ENCODE measurements around the gene GRPEL2.

GRPEL2 gene

GRCh38 chr5:149304195-149305078 lies 40.9 kb upstream of the GRPEL2 start:
- Histone ChIP-seq H3K27me3 (ENCODE audit: control insufficient read depth, insufficient read depth, low read length) (no peaks in the 10 kb centered on the region), H3K4me1 (ENCODE audit: control insufficient read depth, insufficient read depth, low read length) (no peaks in the 10 kb centered on the region), H3K36me3 (ENCODE audit: insufficient read depth, low read length) (peaks cover 5% of the 10 kb centered on the region), H3K9ac (ENCODE audit: low read depth, low read length) (no peak overlapping the region), H3K4me3 (ENCODE audit: low read length) (no peak overlapping the region), H3K9me3 (replicated peaks; ENCODE audit: low read length) (no peaks in the 10 kb centered on the region), H3K4me2 (ENCODE audit: low read length) (no peak overlapping the region)

- Histone ChIP-seq H3K9ac (ENCODE audit: low read depth, low read length) (no peak overlapping the region), H3K4me1 (ENCODE audit: control insufficient read depth, insufficient read depth, low read length) (peaks cover 7% of the 10 kb centered on the region), H3K4me2 (ENCODE audit: low read length) (no peak overlapping the region), H3K4me3 (ENCODE audit: low read length) (no peak overlapping the region), H3K36me3 (ENCODE audit: insufficient read depth, low read length) (peaks cover 3% of the 10 kb centered on the region), H3K27me3 (ENCODE audit: control insufficient read depth, insufficient read depth, low read length) (no peaks in the 10 kb centered on the region), H3K9me3 (replicated peaks; ENCODE audit: low read length) (no peaks in the 10 kb centered on the region)
Observed at GRCh38 chr5:149309354-149309753, 35.9 kb upstream of the GRPEL2 start.

GRCh38 chr5:149310488-149310887 lies 34.8 kb upstream of the GRPEL2 start:
- no peaks in the 10 kb centered on the region for H3K27me3 ChIP-seq (ENCODE audit: control insufficient read depth, insufficient read depth, low read length)
- no peaks in the 10 kb centered on the region for H3K36me3 ChIP-seq (ENCODE audit: insufficient read depth, low read length)
- no peak overlapping the region for H3K4me3 ChIP-seq (ENCODE audit: low read length)
- no peaks in the 10 kb centered on the region for H3K9me3 ChIP-seq (replicated peaks; ENCODE audit: low read length)
- H3K9ac ChIP-seq (ENCODE audit: low read depth, low read length): no peak overlapping the region
- H3K4me2 ChIP-seq (ENCODE audit: low read length): no peak overlapping the region
- peaks cover 7% of the 10 kb centered on the region for H3K4me1 ChIP-seq (ENCODE audit: control insufficient read depth, insufficient read depth, low read length)

GRCh38 chr5:149310947-149311658 lies 34.2 kb upstream of the GRPEL2 start:
- Histone ChIP-seq H3K27me3 (ENCODE audit: control insufficient read depth, insufficient read depth, low read length) (no peaks in the 10 kb centered on the region), H3K36me3 (ENCODE audit: insufficient read depth, low read length) (no peaks in the 10 kb centered on the region), H3K9ac (ENCODE audit: low read depth, low read length) (no peak overlapping the region), H3K9me3 (replicated peaks; ENCODE audit: low read length) (no peaks in the 10 kb centered on the region), H3K4me2 (ENCODE audit: low read length) (no peak overlapping the region), H3K4me3 (ENCODE audit: low read length) (no peak overlapping the region), H3K4me1 (ENCODE audit: control insufficient read depth, insufficient read depth, low read length) (peaks cover 7% of the 10 kb centered on the region)

- Histone ChIP-seq H3K4me1 (ENCODE audit: control insufficient read depth, insufficient read depth, low read length) (peaks cover 7% of the 10 kb centered on the region), H3K4me2 (ENCODE audit: low read length) (no peak overlapping the region), H3K36me3 (ENCODE audit: insufficient read depth, low read length) (no peaks in the 10 kb centered on the region), H3K9me3 (replicated peaks; ENCODE audit: low read length) (no peaks in the 10 kb centered on the region), H3K4me3 (ENCODE audit: low read length) (no peak overlapping the region), H3K9ac (ENCODE audit: low read depth, low read length) (no peak overlapping the region), H3K27me3 (ENCODE audit: control insufficient read depth, insufficient read depth, low read length) (no peaks in the 10 kb centered on the region)
Observed at GRCh38 chr5:149313151-149313841, 32.0 kb upstream of the GRPEL2 start.

GRCh38 chr5:149314571-149315111 lies 30.7 kb upstream of the GRPEL2 start:
- Histone ChIP-seq H3K4me1 (ENCODE audit: control insufficient read depth, insufficient read depth, low read length) (peaks cover 7% of the 10 kb centered on the region), H3K4me2 (ENCODE audit: low read length) (no peak overlapping the region), H3K36me3 (ENCODE audit: insufficient read depth, low read length) (no peaks in the 10 kb centered on the region), H3K4me3 (ENCODE audit: low read length) (no peak overlapping the region), H3K9ac (ENCODE audit: low read depth, low read length) (no peak overlapping the region), H3K9me3 (replicated peaks; ENCODE audit: low read length) (no peaks in the 10 kb centered on the region), H3K27me3 (ENCODE audit: control insufficient read depth, insufficient read depth, low read length) (no peaks in the 10 kb centered on the region)

GRCh38 chr5:149315753-149316152 lies 29.5 kb upstream of the GRPEL2 start:
- Histone ChIP-seq H3K9me3 (replicated peaks; ENCODE audit: low read length) (no peaks in the 10 kb centered on the region), H3K4me2 (ENCODE audit: low read length) (no peak overlapping the region), H3K4me1 (ENCODE audit: control insufficient read depth, insufficient read depth, low read length) (peaks cover 10% of the 10 kb centered on the region), H3K4me3 (ENCODE audit: low read length) (no peak overlapping the region), H3K36me3 (ENCODE audit: insufficient read depth, low read length) (no peaks in the 10 kb centered on the region), H3K9ac (ENCODE audit: low read depth, low read length) (no peak overlapping the region), H3K27me3 (ENCODE audit: control insufficient read depth, insufficient read depth, low read length) (no peaks in the 10 kb centered on the region)

- Histone ChIP-seq H3K4me1 (ENCODE audit: control insufficient read depth, insufficient read depth, low read length) (peaks cover 13% of the 10 kb centered on the region), H3K36me3 (ENCODE audit: insufficient read depth, low read length) (no peaks in the 10 kb centered on the region), H3K9me3 (replicated peaks; ENCODE audit: low read length) (no peaks in the 10 kb centered on the region), H3K4me3 (ENCODE audit: low read length) (no peak overlapping the region), H3K4me2 (ENCODE audit: low read length) (no peak overlapping the region), H3K27me3 (ENCODE audit: control insufficient read depth, insufficient read depth, low read length) (no peaks in the 10 kb centered on the region), H3K9ac (ENCODE audit: low read depth, low read length) (no peak overlapping the region)
Observed at GRCh38 chr5:149317281-149318048, 27.8 kb upstream of the GRPEL2 start.

- H3K9me3 ChIP-seq (replicated peaks; ENCODE audit: low read length): no peaks in the 10 kb centered on the region
- H3K4me2 ChIP-seq (ENCODE audit: low read length): no peak overlapping the region
- no peaks in the 10 kb centered on the region for H3K36me3 ChIP-seq (ENCODE audit: insufficient read depth, low read length)
- no peak overlapping the region for H3K9ac ChIP-seq (ENCODE audit: low read depth, low read length)
- peaks cover 25% of the 10 kb centered on the region for H3K4me1 ChIP-seq (ENCODE audit: control insufficient read depth, insufficient read depth, low read length)
- H3K4me3 ChIP-seq (ENCODE audit: low read length): no peak overlapping the region
- H3K27me3 ChIP-seq (ENCODE audit: control insufficient read depth, insufficient read depth, low read length): no peaks in the 10 kb centered on the region
Observed at GRCh38 chr5:149319174-149319573, 26.1 kb upstream of the GRPEL2 start.

- Histone ChIP-seq H3K36me3 (ENCODE audit: insufficient read depth, low read length) (no peaks in the 10 kb centered on the region), H3K27me3 (ENCODE audit: control insufficient read depth, insufficient read depth, low read length) (no peaks in the 10 kb centered on the region), H3K4me2 (ENCODE audit: low read length) (peak overlapping the region; percentile 60), H3K9ac (ENCODE audit: low read depth, low read length) (peak overlapping the region; percentile 40), H3K4me1 (ENCODE audit: control insufficient read depth, insufficient read depth, low read length) (peaks cover 25% of the 10 kb centered on the region), H3K4me3 (ENCODE audit: low read length) (no peak overlapping the region), H3K9me3 (replicated peaks; ENCODE audit: low read length) (no peaks in the 10 kb centered on the region)
Observed at GRCh38 chr5:149320791-149321330, 24.4 kb upstream of the GRPEL2 start.
